Activated naive CD8-positive, alpha-beta T cell (primary cell): ENCODE measurements around the gene MAU2.
"Not testable (repeated sequence)": the region's sequence is repeated elsewhere in the genome, so short reads cannot be mapped to it uniquely, and the experiment has no call there.

Experiments used
- H3K27ac Mint-ChIP-seq: one replicate; pipeline ENCODE4 v1.8.0; 2021; ENCODE audit warnings: mixed read lengths
- H3K27me3 Mint-ChIP-seq: one replicate; pipeline ENCODE4 v1.8.0; 2021; ENCODE audit warnings: mixed read lengths
- H3K36me3 Mint-ChIP-seq: one replicate; pipeline ENCODE4 v1.8.0; 2021; ENCODE audit warnings: mixed read lengths
- H3K4me1 Mint-ChIP-seq: one replicate; pipeline ENCODE4 v1.8.0; 2021; ENCODE audit warnings: low read depth, mixed read lengths
- H3K4me3 Mint-ChIP-seq: one replicate; pipeline ENCODE4 v1.8.0; 2021; ENCODE audit warnings: mild to moderate bottlenecking, mixed read lengths
- H3K9me3 Mint-ChIP-seq: one replicate; pipeline ENCODE4 v1.8.0; 2021; ENCODE audit warnings: low read depth, mixed read lengths

MAU2 gene

GRCh38 chr19:19348266-19348665, 27.6 kb downstream of the MAU2 start:
- no peaks in the 10 kb centered on the region for H3K4me1 Mint-ChIP-seq
- H3K27me3 Mint-ChIP-seq: no peaks in the 10 kb centered on the region
- peaks cover 6% of the 10 kb centered on the region for H3K36me3 Mint-ChIP-seq
- no peak overlapping the region for H3K27ac Mint-ChIP-seq
- H3K9me3 Mint-ChIP-seq: no peaks in the 10 kb centered on the region
- H3K4me3 Mint-ChIP-seq: no peak overlapping the region

- Mint-ChIP-seq H3K4me3 (no peak overlapping the region), H3K4me1 (no peaks in the 10 kb centered on the region), H3K27ac (no peak overlapping the region), H3K9me3 (no peaks in the 10 kb centered on the region), H3K27me3 (no peaks in the 10 kb centered on the region), H3K36me3 (peaks cover 6% of the 10 kb centered on the region)
Observed at GRCh38 chr19:19349365-19349764, 28.7 kb downstream of the MAU2 start.

- H3K4me3 Mint-ChIP-seq, H3K36me3 Mint-ChIP-seq, H3K9me3 Mint-ChIP-seq, H3K27me3 Mint-ChIP-seq, H3K27ac Mint-ChIP-seq, H3K4me1 Mint-ChIP-seq: not testable (repeated sequence)
Observed at GRCh38 chr19:19350756-19351155, 30.1 kb downstream of the MAU2 start.

- H3K27ac Mint-ChIP-seq: no peak overlapping the region
- peaks cover 2% of the 10 kb centered on the region for H3K36me3 Mint-ChIP-seq
Observed at GRCh38 chr19:19352823-19353222, 32.2 kb downstream of the MAU2 start.

GRCh38 chr19:19354007-19354406, 33.4 kb downstream of the MAU2 start:
- peaks cover 2% of the 10 kb centered on the region for H3K36me3 Mint-ChIP-seq
- H3K4me3 Mint-ChIP-seq: no peak overlapping the region
- no peaks in the 10 kb centered on the region for H3K9me3 Mint-ChIP-seq
- H3K27ac Mint-ChIP-seq: no peak overlapping the region
- H3K4me1 Mint-ChIP-seq: peaks cover 8% of the 10 kb centered on the region
- no peaks in the 10 kb centered on the region for H3K27me3 Mint-ChIP-seq

More at GRCh38 chr19:19352823-19353222, 32.2 kb downstream of the MAU2 start:
- Mint-ChIP-seq H3K9me3 (no peaks in the 10 kb centered on the region), H3K27me3 (no peaks in the 10 kb centered on the region), H3K4me3 (no peak overlapping the region), H3K4me1 (no peaks in the 10 kb centered on the region)

GRCh38 chr19:19354932-19355331, 34.3 kb downstream of the MAU2 start:
- H3K36me3 Mint-ChIP-seq: no peaks in the 10 kb centered on the region
- no peaks in the 10 kb centered on the region for H3K9me3 Mint-ChIP-seq
- peaks cover 8% of the 10 kb centered on the region for H3K4me1 Mint-ChIP-seq
- H3K27me3 Mint-ChIP-seq: no peaks in the 10 kb centered on the region
- no peak overlapping the region for H3K4me3 Mint-ChIP-seq
- no peak overlapping the region for H3K27ac Mint-ChIP-seq

GRCh38 chr19:19355606-19356139, 35.0 kb downstream of the MAU2 start:
- Mint-ChIP-seq H3K27me3 (no peaks in the 10 kb centered on the region), H3K4me1 (peaks cover 11% of the 10 kb centered on the region), H3K27ac (no peak overlapping the region), H3K4me3 (no peak overlapping the region), H3K36me3 (no peaks in the 10 kb centered on the region), H3K9me3 (no peaks in the 10 kb centered on the region)

GRCh38 chr19:19356500-19356899, 35.9 kb downstream of the MAU2 start:
- Mint-ChIP-seq H3K4me3 (no peak overlapping the region), H3K4me1 (peaks cover 18% of the 10 kb centered on the region), H3K9me3 (no peaks in the 10 kb centered on the region), H3K27me3 (no peaks in the 10 kb centered on the region), H3K27ac (no peak overlapping the region), H3K36me3 (no peaks in the 10 kb centered on the region)

- Mint-ChIP-seq H3K27me3 (no peaks in the 10 kb centered on the region), H3K27ac (no peak overlapping the region), H3K4me1 (peaks cover 20% of the 10 kb centered on the region), H3K9me3 (no peaks in the 10 kb centered on the region), H3K36me3 (no peaks in the 10 kb centered on the region), H3K4me3 (no peak overlapping the region)
Observed at GRCh38 chr19:19356901-19357566, 36.4 kb downstream of the MAU2 start.

GRCh38 chr19:19361075-19361594, 40.5 kb downstream of the MAU2 start:
- H3K27ac Mint-ChIP-seq: peak overlapping the region; percentile 72
- no peaks in the 10 kb centered on the region for H3K27me3 Mint-ChIP-seq
- H3K4me3 Mint-ChIP-seq: peak overlapping the region; percentile 38

GRCh38 chr19:19362075-19362474, 41.4 kb downstream of the MAU2 start:
- H3K36me3 Mint-ChIP-seq: no peaks in the 10 kb centered on the region
- H3K4me1 Mint-ChIP-seq: peaks cover 35% of the 10 kb centered on the region
- no peak overlapping the region for H3K27ac Mint-ChIP-seq
- no peaks in the 10 kb centered on the region for H3K27me3 Mint-ChIP-seq
- H3K9me3 Mint-ChIP-seq: no peaks in the 10 kb centered on the region
- H3K4me3 Mint-ChIP-seq: no peak overlapping the region

More at GRCh38 chr19:19361075-19361594, 40.5 kb downstream of the MAU2 start:
- Mint-ChIP-seq H3K4me1 (peaks cover 29% of the 10 kb centered on the region), H3K36me3 (no peaks in the 10 kb centered on the region), H3K9me3 (no peaks in the 10 kb centered on the region)

- H3K4me3 Mint-ChIP-seq: peak overlapping the region; percentile 51
- peaks cover 17% of the 10 kb centered on the region for H3K4me1 Mint-ChIP-seq
- H3K36me3 Mint-ChIP-seq: no peaks in the 10 kb centered on the region
- peak overlapping the region; percentile 83 for H3K27ac Mint-ChIP-seq
- H3K27me3 Mint-ChIP-seq: no peaks in the 10 kb centered on the region
- no peaks in the 10 kb centered on the region for H3K9me3 Mint-ChIP-seq
Observed at GRCh38 chr19:19366434-19367396, 46.1 kb downstream of the MAU2 start.

- Mint-ChIP-seq H3K36me3 (no peaks in the 10 kb centered on the region), H3K4me1 (peaks cover 20% of the 10 kb centered on the region), H3K9me3 (no peaks in the 10 kb centered on the region), H3K27me3 (no peaks in the 10 kb centered on the region), H3K27ac (no peak overlapping the region), H3K4me3 (no peak overlapping the region)
Observed at GRCh38 chr19:19368087-19368486, 47.5 kb downstream of the MAU2 start.

- Mint-ChIP-seq H3K4me1 (peaks cover 13% of the 10 kb centered on the region), H3K27ac (no peak overlapping the region), H3K36me3 (no peaks in the 10 kb centered on the region), H3K27me3 (no peaks in the 10 kb centered on the region), H3K4me3 (no peak overlapping the region), H3K9me3 (no peaks in the 10 kb centered on the region)
Observed at GRCh38 chr19:19371059-19371458, 50.4 kb downstream of the MAU2 start.
